HG02973 (cell line): ENCODE results near the gene ARHGAP10.

Experiments used
- ATAC-seq: cut with Tn5 transposase; IDR thresholded peaks from one replicate; pipeline ENCODE4 v1.9.1; 2021; ENCODE audit warnings: moderate library complexity; ENCODE audit not compliant: unreplicated experiment

The ARHGAP10 gene

DNA sequence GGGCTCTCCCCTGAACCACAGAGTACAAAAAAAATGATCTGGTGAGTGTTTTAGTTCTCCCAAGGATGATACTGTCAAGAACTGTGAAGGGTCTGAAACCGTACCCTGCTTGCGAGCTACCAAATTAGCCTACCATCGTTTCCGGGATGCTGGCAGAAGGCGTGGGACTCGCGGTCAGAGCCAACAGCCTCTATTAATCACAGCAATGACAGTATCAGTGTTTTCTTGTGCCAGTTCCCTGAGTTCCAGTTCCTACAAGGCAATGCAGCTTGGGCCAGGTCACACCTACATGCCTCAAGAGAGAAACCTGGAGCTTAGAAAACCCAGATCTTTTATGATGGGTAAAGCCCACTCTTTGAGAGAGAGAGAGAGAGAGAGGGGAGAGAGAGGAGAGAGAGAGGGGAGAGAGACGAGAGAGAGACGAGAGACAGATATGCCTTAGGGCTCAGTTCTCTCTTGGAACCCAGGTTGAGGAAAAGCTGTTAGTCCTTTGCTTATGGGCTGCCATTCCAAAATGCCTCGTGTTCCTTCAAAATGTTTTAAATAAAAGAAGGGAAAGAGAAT is 327.8 kb downstream of the ARHGAP10 start:
- ATAC-seq: no peak

DNA sequence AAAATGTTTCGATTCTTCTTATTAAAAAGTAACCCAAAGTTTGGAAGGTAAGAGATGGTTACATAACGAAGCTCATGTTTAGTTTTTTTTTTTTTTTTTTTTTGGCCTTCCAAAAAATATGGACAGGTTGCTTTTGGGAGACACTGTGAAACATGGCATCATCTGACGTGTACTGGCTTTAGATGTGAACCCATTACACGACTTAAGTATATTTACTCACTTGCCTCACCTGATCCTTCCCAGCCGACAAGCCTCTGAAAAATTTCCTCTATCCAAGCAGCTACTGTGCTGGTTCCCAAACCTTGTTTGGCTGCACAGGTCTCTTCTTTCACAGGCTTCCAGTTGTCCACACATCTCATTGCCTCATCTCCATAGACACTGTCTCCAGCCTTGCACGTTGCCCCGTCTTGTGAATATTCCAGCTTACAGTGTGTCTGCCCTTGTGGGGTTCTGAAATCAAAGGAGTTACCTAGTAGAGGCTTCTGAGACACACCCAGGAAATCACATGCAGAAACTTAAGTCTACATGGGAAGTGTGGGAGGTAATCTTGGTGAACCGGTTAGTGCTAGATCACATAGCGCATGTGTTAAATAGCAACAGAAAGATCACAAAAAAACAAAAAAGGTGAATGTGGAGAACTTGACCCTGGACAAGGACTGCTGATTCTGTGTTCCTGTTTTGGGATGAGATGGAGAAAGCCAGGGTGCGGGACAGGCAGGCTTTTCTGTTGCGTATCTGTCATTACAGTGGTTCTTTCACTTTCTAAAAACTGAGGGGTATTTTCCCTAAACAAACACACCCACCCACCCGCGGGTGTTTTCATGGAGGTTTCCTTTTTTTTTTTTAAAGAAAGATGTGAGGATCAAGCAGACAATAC is 328.6 kb downstream of the ARHGAP10 start:
- no peak for ATAC-seq

DNA sequence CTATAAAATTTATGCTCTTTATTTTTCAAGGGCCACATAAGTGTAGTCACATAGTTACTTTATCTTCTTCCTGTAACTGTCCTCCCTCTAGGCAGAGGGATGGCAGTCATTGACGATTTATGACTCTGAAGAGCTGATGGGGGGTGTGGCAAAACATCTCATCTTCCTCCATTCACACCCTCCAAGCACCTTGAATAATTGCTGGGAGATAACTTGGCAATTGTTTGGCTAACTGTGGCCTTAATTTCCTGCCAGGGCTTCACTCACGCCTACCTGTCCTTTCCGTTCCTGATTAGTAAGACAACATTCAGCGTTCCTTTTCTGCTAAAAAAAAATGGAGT is 329.2 kb downstream of the ARHGAP10 start:
- ATAC-seq: no peak

DNA sequence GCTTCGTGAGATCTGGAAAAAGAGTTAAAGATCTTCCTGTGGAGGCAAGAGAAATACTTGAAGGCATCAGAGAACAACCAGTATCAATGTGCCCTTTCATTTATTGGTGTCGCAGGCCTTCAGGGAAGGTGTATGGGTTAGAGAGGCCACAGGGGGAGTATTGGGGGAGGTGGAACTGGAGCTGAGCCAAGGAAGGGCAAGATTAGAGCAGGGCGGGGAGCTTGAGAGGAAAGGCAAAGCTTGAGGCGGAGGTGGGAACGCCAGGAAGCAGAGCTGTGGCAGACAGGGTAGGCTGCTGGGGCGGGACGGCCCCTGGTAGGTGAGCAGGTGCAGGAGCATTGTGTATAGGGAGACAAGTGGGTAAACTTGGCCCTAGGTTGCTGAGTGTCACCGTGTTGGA is 329.9 kb downstream of the ARHGAP10 start:
- ATAC-seq: no peak

DNA sequence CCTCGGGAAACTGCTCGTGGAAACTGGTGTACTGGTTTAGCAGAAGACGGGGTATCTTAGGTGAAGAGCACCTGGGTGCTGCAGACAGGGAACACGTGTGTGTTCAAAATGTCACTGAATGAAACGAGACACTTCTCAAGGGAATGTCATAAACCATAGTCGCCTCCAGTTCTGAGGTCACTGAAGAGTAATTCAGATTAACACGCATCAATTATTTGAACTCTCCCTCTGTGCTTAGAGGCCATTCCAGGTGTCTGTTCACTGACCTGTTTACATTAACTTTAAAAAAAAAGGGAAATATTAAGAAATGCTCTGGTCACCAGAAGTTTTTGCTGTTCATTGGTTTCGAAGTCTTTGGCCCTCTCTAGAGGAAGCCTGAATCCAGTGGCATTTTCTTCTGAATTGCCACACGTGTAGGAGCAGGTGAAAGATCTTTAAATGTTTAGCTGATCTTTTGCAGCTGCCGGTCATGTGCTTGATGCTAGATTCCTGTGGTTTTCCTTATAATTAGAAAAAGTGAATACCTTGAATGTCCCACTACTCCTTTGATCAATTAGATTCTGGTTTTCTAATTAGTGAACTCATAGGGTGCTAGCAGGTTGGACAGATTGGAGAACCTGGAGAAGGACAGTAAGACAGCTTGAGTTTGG is 330.5 kb downstream of the ARHGAP10 start:
- no peak for ATAC-seq

DNA sequence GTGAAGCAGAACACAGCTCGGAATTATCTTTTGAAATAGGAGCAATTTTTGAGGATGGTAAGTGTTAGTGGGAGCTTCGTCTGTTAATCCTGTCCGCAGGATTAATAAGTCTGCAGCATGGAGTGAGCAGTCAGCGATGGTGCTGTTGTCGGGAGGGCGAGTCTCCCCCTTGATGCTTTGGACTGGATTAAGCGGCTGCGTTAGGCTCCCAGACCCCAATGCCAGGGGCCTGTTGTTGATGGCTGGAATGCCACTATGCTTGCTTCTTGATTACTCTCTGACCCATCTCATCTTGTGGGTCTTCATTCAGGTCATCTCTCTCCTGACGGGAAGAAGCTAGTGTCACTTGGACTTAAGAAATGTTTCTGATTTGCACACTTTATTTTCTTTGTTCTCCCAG is 332.6 kb downstream of the ARHGAP10 start:
- no peak for ATAC-seq

DNA sequence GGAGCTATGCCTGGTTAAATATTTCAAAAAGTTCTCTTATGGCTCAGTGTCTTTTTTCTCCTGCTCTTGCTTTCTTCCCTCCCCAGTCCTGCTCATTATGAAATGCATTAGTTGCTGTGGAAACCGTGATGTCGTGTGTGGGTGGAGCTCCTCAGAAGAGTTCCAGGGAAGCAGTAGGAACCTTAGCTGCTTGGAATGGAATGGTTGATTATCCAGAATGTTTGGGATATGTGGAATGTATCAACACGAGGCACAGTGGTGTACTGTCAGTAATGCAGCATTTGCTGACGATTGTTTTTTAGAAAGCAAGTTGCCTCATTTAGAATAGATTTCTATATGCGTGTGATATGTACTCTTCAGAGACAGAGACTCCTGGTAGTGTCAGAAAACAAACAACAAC is 333.2 kb downstream of the ARHGAP10 start:
- no peak for ATAC-seq

DNA sequence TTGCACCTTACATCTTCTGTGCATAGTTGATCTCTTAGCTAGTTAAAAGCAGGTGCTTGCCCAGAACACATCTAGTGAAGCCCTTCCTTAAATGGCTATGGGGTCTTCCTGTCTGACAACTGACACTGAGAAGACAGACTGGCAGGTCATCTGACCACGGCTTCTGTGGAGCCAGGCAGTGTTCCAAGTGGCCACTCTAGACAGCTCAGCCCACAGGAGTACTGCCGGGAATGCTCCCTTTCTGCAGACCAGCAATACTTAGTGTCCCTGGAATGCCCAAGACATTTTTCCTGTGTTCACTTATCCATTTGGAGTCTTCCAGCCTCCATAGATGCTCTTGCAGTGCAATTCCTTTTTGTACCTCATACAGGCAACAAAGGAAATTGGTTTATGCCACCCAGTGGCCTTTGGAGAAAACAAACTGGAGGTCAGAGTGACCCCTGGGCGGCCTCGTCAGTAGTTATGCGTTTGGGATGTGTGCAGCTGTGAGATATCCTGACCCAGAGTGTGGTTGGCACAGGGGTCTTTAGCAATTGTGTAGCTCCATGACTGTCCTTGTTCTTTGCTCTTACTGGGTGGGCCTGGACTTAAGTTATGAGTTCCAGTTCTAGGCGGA is 335.5 kb downstream of the ARHGAP10 start:
- no peak for ATAC-seq

DNA sequence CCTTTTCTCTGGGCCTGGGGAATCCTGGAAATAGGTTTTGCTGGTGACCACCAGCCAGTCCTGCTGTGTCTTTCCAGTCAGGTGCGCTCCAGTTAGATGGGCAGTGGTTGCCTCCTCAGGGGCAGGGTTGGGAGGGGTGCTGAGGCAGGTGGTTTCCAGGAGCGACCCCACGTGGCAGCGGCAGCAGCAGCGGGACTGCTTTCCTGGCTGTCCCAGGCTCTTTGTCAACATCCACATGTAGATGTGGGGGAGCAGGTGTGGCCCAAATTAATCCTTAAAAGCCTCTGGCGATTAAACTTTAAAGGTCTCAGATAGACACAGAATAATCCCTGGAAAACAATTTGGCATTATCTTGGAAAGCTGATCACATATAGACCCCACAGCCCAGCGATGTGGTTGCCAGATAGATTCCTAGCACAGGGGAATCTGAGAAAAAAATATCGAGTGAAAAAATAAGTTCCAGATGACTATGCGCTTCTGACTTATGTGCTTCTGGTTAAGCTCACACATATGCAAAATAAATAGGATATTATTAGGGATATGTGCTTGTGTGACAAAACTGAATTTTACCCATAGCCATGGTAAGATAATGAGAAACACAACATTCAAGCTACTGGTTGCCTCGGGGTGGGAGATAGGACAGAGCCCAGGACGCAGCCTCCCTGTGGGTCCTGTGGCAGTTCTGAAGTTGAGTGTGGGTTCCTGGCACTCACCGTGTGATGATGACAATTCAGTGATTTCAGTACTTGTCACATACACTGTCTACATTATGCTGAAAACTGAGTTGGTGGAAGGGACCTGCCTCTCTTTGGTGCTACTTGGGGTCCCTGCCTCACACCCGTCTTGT is 336.4 kb downstream of the ARHGAP10 start:
- ATAC-seq: no peak

DNA sequence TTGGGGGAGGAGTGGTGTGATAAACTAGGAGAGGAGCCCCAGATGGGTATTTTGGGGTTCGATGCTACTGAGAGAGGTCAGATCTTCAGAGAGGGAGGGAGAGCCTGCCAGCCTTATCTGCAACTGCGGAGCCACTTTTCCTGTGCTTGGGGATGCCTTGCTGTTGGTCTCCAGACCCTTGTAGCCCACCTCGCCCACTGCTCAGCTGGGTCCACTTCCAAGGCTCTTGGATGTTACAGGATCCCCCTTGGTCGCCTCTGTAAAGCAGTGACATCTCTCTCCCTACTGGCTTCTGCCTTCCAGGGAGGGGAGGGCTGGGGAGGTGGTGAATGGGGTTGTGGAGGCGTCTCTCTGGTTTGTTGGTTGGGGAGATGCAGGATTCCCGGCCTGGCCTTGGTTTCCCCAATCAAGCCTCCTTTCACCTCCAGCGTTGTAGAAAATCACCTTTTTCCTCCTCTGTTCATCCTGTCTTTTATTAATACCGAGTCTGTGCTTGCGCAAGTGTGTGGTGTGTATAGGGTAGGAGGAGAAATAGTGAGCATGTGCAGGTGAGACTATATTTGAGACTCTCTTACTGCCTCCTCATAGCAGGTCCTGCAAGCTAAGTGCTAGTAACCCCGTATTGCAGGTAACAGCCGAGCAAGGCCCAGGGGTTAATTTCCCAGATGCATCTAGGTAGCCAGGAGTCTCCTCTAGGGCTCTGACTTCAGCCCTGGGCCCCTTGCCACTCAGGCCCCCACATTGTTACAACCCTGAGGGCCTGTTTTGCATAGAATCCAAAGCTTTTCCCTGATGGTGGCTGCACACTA is 337.4 kb downstream of the ARHGAP10 start:
- no peak for ATAC-seq

DNA sequence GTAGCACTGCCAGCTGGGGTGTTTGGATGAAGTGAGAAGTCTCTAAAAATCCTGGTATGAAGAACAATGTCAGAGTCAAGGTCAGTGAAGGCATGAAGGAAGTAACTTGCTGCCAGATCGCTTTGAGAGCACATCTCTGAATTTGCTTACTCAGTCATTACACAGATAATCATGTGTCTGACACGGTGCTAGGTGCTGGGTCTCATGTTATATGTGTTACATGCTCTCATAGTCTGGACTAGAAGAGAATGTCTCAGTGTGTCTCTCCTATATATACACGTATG is 337.9 kb downstream of the ARHGAP10 start:
- no peak for ATAC-seq

DNA sequence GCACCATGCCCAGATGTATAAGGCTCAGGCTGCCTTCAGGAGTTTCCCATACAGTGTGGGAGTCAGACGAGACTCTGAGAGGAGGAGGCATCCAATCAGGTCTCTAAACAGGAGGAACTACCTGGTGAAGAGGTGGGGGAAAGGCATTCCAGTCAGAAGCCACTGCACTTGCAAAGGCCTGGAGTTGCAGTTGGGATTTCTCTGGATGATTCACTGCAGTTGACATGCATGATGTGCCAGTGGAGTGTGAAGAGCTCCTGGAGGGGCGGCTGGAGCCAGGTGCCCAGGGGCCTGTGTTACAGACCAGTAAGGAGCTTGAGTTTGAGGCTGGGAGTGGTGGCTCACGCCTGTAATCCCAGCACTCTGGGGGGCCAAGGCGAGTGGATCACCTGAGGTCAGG is 339.1 kb downstream of the ARHGAP10 start:
- no peak for ATAC-seq

DNA sequence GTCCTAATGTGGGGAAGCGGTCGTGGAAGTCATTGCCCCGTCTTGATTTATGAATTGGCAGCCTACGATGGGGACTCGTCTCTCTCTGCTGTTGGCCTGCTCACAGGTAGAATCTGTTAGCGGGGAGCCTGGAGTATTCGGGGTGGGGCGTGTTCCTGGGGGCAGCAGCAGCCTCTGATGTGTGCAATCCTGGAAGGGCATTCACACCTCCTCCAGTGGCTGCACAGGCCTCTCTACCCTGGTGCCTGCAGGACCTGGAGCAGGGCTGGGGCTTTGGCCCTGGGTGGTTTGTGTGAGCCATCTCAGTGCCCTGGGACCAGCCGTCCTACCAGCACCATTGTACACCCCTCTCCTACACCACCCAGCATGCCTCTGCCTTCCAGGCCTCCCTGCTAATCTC is 340.9 kb downstream of the ARHGAP10 start:
- ATAC-seq: no peak

DNA sequence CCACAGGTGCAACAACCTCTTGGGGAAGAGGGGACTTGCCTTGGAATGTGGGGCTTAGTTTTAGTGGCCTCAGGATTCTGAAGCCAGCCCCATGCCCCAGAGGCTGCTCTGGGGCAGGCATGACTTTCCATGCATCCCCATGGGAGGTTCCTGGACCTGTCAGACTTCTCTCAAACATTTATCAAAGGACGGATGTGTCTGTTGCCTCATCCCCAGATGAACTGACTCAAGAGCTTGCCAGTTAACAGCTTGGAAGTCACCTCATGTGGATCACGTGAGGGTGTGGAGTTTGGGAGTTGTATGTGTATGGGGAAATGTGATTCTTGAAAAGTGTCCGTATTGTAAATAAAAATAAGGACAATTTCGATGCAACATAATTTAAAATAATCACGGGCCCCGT is 341.5 kb downstream of the ARHGAP10 start:
- ATAC-seq: no peak

DNA sequence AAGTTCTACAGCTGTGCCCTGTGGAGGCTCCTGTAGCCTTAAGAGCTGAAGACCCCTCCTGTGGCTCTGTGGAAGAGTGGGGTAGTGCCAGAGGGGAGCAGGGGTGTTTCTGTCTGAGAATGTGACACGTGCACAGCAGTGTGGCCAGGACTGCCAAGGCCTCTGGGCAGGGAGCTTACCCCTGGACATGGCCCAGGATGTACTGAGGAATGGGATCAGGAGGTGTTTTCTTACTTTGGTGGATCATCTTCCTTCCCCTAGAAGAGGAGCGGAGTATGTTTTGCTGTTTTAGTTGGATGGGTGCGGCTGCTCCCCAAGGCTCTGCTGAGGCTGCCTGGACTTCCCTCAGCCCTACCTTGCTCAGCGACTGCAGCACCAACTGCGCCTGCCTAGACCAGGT is 342.6 kb downstream of the ARHGAP10 start:
- ATAC-seq: no peak

DNA sequence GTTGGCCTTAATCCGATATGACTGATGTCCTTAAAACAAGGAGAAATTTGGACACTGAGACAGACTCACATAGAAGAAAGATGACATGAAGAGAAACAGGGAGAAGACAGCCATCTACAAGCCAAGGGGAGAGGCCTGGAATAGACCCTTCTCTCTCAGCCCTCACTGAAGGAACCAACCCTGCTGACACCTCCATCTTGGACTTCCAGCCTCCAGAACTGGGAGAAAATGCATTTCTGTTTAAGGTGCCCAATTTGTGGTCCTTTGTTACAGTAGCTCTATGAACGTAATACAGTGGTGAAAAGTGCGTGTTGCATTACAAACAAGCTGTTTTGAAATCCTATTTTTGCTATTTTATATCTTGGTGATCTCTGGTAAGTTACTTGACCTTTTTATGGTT is 343.6 kb downstream of the ARHGAP10 start:
- no peak for ATAC-seq

DNA sequence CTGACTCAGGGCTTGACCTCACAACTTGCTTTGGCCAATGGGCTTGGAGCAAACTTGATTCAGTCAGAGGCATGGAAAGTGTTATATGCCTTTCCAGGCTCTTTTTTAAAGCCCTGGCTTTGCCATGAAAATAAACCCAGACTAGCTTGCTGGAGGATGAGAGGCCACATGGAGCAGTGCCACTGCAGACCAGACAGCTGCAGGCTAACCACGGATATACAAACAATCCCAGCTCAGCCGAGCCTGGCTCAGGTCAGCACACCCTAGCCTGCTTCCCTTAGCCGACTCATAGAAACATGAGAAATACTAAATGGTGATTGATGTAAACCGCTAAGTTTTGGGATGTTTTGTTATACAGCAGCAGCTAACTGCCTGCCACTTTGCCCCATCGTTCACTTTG is 345.1 kb downstream of the ARHGAP10 start:
- ATAC-seq: no peak

DNA sequence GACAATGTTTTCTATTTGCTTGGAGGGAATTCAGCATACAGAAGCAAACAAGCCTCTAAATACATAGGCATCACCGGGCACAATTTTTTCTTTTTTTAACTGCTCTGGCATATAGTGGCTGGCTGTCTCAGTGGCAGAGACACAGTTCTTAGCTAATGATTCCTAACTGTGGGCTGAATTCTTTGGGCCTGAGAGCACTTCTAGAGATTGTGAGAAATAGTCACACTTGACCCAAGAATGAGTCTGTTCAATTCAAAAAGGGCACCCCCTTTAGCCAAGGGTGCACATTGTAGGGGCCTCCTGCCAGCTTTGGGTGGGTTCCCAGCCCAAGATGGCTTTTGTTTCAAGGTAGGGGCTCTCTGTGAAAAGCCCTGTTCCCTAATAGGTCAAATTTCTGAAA is 345.7 kb downstream of the ARHGAP10 start:
- ATAC-seq: no peak

DNA sequence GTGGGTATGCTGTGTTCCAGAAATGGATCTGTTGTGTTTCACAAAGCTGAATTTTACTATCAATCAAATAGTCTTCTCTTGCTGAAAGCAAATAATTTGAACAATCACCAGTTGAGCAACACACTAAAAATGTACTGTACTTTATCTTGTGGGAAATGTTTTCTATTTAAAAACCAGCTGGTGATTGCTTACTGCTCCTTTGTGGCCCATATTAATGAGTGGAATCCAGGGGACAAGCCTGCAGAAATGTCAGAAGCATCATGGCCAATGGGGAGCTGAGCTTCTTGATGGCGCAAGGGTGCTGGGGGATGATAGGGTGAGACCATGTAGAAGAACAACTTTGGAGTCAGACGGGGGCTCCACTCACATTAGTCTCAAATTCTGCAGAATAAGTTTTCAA is 346.2 kb downstream of the ARHGAP10 start:
- ATAC-seq: no peak

DNA sequence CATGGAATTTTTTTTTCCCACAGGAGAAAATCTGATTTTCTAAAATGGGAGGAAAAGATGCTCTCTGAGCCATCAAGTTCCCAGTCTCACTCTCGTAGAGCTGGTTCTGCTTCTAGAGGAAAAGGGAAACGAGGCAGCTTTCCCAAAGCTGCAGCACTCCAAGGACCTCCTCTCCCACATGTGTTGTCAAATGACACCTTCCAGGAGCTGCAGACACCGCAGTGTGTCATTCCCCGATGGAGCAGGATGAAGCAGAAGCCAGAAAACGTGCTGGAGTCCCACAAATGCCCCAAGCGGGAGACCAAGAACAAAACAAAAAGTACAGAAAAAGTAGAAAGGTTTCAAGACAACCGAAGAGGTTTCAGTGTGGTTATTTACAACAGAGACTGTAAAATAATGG is 348.1 kb downstream of the ARHGAP10 start:
- ATAC-seq: no peak
